GM03348 (cell line): ENCODE measurements around the gene SLC5A9.
"Not testable (repeated sequence)": the region's sequence is repeated elsewhere in the genome, so short reads cannot be mapped to it uniquely, and the experiment has no call there.

Experiments
- DNase-seq: peaks from one replicate; pipeline ENCODE4 v3.0.0; 2012; ENCODE audit warnings: low spot score

SLC5A9 gene

GRCh38 chr1:48242141-48242736, 19.7 kb downstream of the SLC5A9 start:
- no peak for DNase-seq

GRCh38 chr1:48245106-48245505, 22.6 kb downstream of the SLC5A9 start:
- DNase-seq = no peak

- DNase-seq = no peak
Measured at GRCh38 chr1:48246727-48247126, 24.2 kb downstream of the SLC5A9 start.

GRCh38 chr1:48248356-48248755, 25.8 kb downstream of the SLC5A9 start:
- no peak for DNase-seq

GRCh38 chr1:48249868-48250267, 27.4 kb downstream of the SLC5A9 start:
- no peak for DNase-seq

- DNase-seq = no peak
Measured at GRCh38 chr1:48250572-48250971, 28.1 kb downstream of the SLC5A9 start.

- DNase-seq = no peak
Measured at GRCh38 chr1:48251323-48251722, 28.8 kb downstream of the SLC5A9 start.

GRCh38 chr1:48251821-48252220, 29.3 kb downstream of the SLC5A9 start:
- DNase-seq = no peak

- no peak for DNase-seq
Measured at GRCh38 chr1:48254254-48254653, 31.7 kb downstream of the SLC5A9 start.

GRCh38 chr1:48258106-48258505, 35.6 kb downstream of the SLC5A9 start:
- DNase-seq = no peak

- no peak for DNase-seq
Measured at GRCh38 chr1:48261881-48262400, 39.4 kb downstream of the SLC5A9 start.

- DNase-seq = no peak
Measured at GRCh38 chr1:48263041-48263440, 40.5 kb downstream of the SLC5A9 start.

GRCh38 chr1:48266576-48266975, 44.1 kb downstream of the SLC5A9 start:
- DNase-seq = no peak

GRCh38 chr1:48277437-48277836, 54.9 kb downstream of the SLC5A9 start:
- DNase-seq = not testable (repeated sequence)

GRCh38 chr1:48282329-48282728, 59.8 kb downstream of the SLC5A9 start:
- DNase-seq = not testable (repeated sequence)

- not testable (repeated sequence) for DNase-seq
Measured at GRCh38 chr1:48284696-48285420, 62.3 kb downstream of the SLC5A9 start.

- no peak for DNase-seq
Measured at GRCh38 chr1:48285525-48285924, 63.0 kb downstream of the SLC5A9 start.

GRCh38 chr1:48291421-48291820, 68.9 kb downstream of the SLC5A9 start:
- no peak for DNase-seq

- no peak for DNase-seq
Measured at GRCh38 chr1:48292706-48293105, 70.2 kb downstream of the SLC5A9 start.

- not testable (repeated sequence) for DNase-seq
Measured at GRCh38 chr1:48294094-48294493, 71.6 kb downstream of the SLC5A9 start.

- no peak for DNase-seq
Measured at GRCh38 chr1:48294656-48295055, 72.1 kb downstream of the SLC5A9 start.
